Panc1 (cell line): Measurements from ENCODE around the gene TERB1. TPM values are rescaled to one million over a fixed set of nuclear protein-coding genes. Genes with fewer than 3 reads are reported as not detected.

Experiments used
- ATAC-seq: fragments of 200-7000 bp; cut with Tn5 transposase; 2 replicates; pipeline ENCODE4 v1.9.1; 2020; ENCODE audit warnings: mild to moderate bottlenecking, moderate library complexity
- BruUV-seq: library from RNA; stranded (reverse); fragments of 400-500 nt; replicated peaks from 2 replicates; lab custom pipeline; 2021; lab: Mats Ljungman, UMichigan
- CTCF ChIA-PET: fragments of 300-600 bp; sonication (Branson Sonifier 250); formaldehyde crosslinking; loops from one replicate; lab custom pipeline; 2022; ENCODE audit warnings: antibody characterized with exemption; lab: Charles Lee
- POLR2A ChIA-PET: fragments of 300-600 bp; sonication (Branson Sonifier 250); formaldehyde crosslinking; loops from one replicate; lab custom pipeline; 2022; ENCODE audit warnings: antibody characterized with exemption; lab: Charles Lee
- DNase-seq: peaks from one replicate; pipeline ENCODE4 v3.0.0-alpha.2; 2010; ENCODE audit warnings: low read depth, low spot score
- H3K27ac ChIP-seq: 2 replicates; pipeline ENCODE4 v1.5.1; 2011; ENCODE audit warnings: mild to moderate bottlenecking, low read length, inconsistent platforms
- H3K27me3 ChIP-seq: fragments of 200-500 bp; sonication (Bioruptor generic); 2 replicates; pipeline ENCODE4 v1.6.0; 2014; ENCODE audit warnings: low read length, inconsistent platforms; ENCODE audit not compliant: control insufficient read depth, insufficient read depth
- H3K36me3 ChIP-seq: fragments of 200-500 bp; sonication (Bioruptor generic); 2 replicates; pipeline ENCODE4 v1.5.1; 2014; ENCODE audit warnings: inconsistent platforms, mild to moderate bottlenecking, low read length, moderate library complexity; ENCODE audit not compliant: control insufficient read depth, insufficient read depth
- H3K4me1 ChIP-seq: 2 replicates; pipeline ENCODE4 v1.5.1; 2011; ENCODE audit warnings: inconsistent platforms, mild to moderate bottlenecking, low read length, moderate library complexity; ENCODE audit not compliant: control insufficient read depth, insufficient read depth
- H3K4me3 ChIP-seq, 2 experiments: 2 replicates each; pipeline ENCODE4 v1.5.1; 2011 to 2012; ENCODE audit warnings: low read depth in 2 of 2, low read length in 2 of 2, mild to moderate bottlenecking in 2 of 2, inconsistent platforms in 1 of 2, moderate library complexity in 1 of 2
- H3K9me3 ChIP-seq: fragments of 200-500 bp; sonication (Bioruptor generic); 2 replicates; pipeline ENCODE4 v1.5.1; 2014; ENCODE audit warnings: low read depth, mild to moderate bottlenecking, inconsistent platforms, low read length, moderate library complexity; ENCODE audit not compliant: control insufficient read depth, insufficient read depth
- CTCF ChIP-seq: fragments of 450-650 bp; IDR thresholded peaks from 2 replicates; pipeline ENCODE4 v1.5.1; 2017; ENCODE audit warnings: mild to moderate bottlenecking
- POLR2AphosphoS5 ChIP-seq: IDR thresholded peaks from 2 replicates; pipeline ENCODE4 v1.6.1; 2012; ENCODE audit warnings: mild to moderate bottlenecking, low read depth, low read length, moderate library complexity
- REST ChIP-seq, 2 experiments: IDR thresholded peaks; 2 replicates each; pipeline ENCODE4 v1.6.1; 2011 to 2012; ENCODE audit warnings: low read depth in 2 of 2, control low read depth in 1 of 2, low read length in 1 of 2, mild to moderate bottlenecking in 1 of 2, moderate library complexity in 1 of 2; ENCODE audit not compliant: insufficient read depth in 1 of 2
- SIN3A ChIP-seq: IDR thresholded peaks from 2 replicates; pipeline ENCODE4 v1.6.1; 2012; ENCODE audit warnings: low read depth, mild to moderate bottlenecking, low read length, moderate library complexity, borderline replicate concordance; ENCODE audit not compliant: insufficient read depth
- TCF7L2 ChIP-seq: IDR thresholded peaks from 2 replicates; pipeline ENCODE4 v1.6.1; 2011; ENCODE audit warnings: mild to moderate bottlenecking, low read depth, low read length, inconsistent platforms
- in situ Hi-C: cut with HindIII; loops from 2 replicates; pipeline ENCODE4 v1.10.0; 2016; ENCODE audit warnings: low sequenced_read_pairs, low pct_unique_long_range_greater_than_20kb
- intact Hi-C: fragments of 100-400 bp; cut with micrococcal nuclease; formaldehyde crosslinking; loops from one replicate; pipeline ENCODE4 v1.10.0; 2022; ENCODE audit not compliant: unreplicated experiment
- total RNA-seq: library from RNA; stranded (reverse); gene quantifications from one replicate; pipeline ENCODE4 v1.2.1, GENCODE V29; 2021; ENCODE audit not compliant: unreplicated experiment

Gene TERB1
- total RNA-seq, 1 experiment from 2014 or later, result not detected

- in situ Hi-C loops, result no loop called here
- Histone ChIP-seq H3K27me3 (no peaks in the 10 kb centered on the region), H3K27ac (no peak overlapping the region), H3K9me3 (no peaks in the 10 kb centered on the region), H3K4me3 (no peak overlapping the region), H3K4me1 (no peaks in the 10 kb centered on the region), H3K36me3 (peaks cover 23% of the 10 kb centered on the region)
- ChIA-PET POLR2A (no interaction called here), CTCF (no interaction called here)
- TF ChIP-seq CTCF (no peak), SIN3A (no peak), REST (IDR thresholded peaks at IDR 0.05; ENCODE audit: insufficient read depth in 1 of 2, low read depth in 2 of 2, low read length in 1 of 2) (no peak), POLR2AphosphoS5 (no peak), TCF7L2 (no peak)
- BruUV-seq, result no TSS peak
- intact Hi-C loops, result no loop called here
- no peak for DNase-seq
- ATAC-seq, result no peak
These were observed 9.7 kb upstream of the TERB1 start for GRCh38 chr16:66811043-66811442.

GRCh38 chr16:66810391-66810790 lies 9.0 kb upstream of the TERB1 start:
- ATAC-seq (no peak), DNase-seq (no peak)
- in situ Hi-C loops (no loop called here), intact Hi-C loops (no loop called here)
- no peaks in the 10 kb centered on the region for H3K27me3 ChIP-seq
- ChIA-PET CTCF (no interaction called here), POLR2A (no interaction called here)
- TF ChIP-seq REST (IDR thresholded peaks at IDR 0.05; ENCODE audit: insufficient read depth in 1 of 2, low read depth in 2 of 2, low read length in 1 of 2) (no peak), SIN3A (no peak), CTCF (no peak), POLR2AphosphoS5 (no peak), TCF7L2 (no peak)
- H3K9me3 ChIP-seq, result no peaks in the 10 kb centered on the region
- no peak overlapping the region for H3K27ac ChIP-seq
- peaks cover 29% of the 10 kb centered on the region for H3K36me3 ChIP-seq
- no peak overlapping the region for H3K4me3 ChIP-seq
- no TSS peak for BruUV-seq
- H3K4me1 ChIP-seq, result no peaks in the 10 kb centered on the region
